HL-60 (cell line): ENCODE data around the gene FCRL2.

ENCODE experiments used
- DNase-seq, 2 experiments: peaks; one replicate each; pipeline ENCODE4 v3.0.0-alpha.2; 2010 to 2020; ENCODE audit warnings: low read depth in 1 of 2, low spot score in 1 of 2
- H3K27ac ChIP-seq: fragments of 250-450 bp; sonication (Bioruptor Pico); replicated peaks from 2 replicates; pipeline ENCODE4 v1.5.1; 2020; ENCODE audit warnings: mild to moderate bottlenecking, moderate library complexity
- H3K27me3 ChIP-seq: fragments of 250-450 bp; sonication (Bioruptor Pico); 2 replicates; pipeline ENCODE4 v1.5.1; 2021; ENCODE audit warnings: mild to moderate bottlenecking, moderate library complexity; ENCODE audit not compliant: insufficient read depth, poor library complexity, severe bottlenecking
- H3K4me3 ChIP-seq: replicated peaks from 2 replicates; pipeline ENCODE4 v1.5.1; 2011; ENCODE audit warnings: mild to moderate bottlenecking, control low read depth, low read length; ENCODE audit not compliant: insufficient read depth
- CTCF ChIP-seq: IDR thresholded peaks from one replicate; pipeline ENCODE4 v1.5.1; 2011; ENCODE audit warnings: low read length, control low read depth, inconsistent platforms; ENCODE audit not compliant: insufficient read depth
- GABPA ChIP-seq: IDR thresholded peaks from 2 replicates; pipeline ENCODE4 v1.6.1; 2012; ENCODE audit warnings: low read depth
- POLR2AphosphoS5 ChIP-seq: IDR thresholded peaks from 2 replicates; pipeline ENCODE4 v1.6.1; 2012; ENCODE audit warnings: low read depth
- SPI1 ChIP-seq: IDR thresholded peaks from 2 replicates; pipeline ENCODE4 v1.6.1; 2012; ENCODE audit warnings: low read depth, mild to moderate bottlenecking, borderline replicate concordance
- TF ChIP-seq, protein P1 (sequence below): IDR thresholded peaks from 2 replicates; pipeline ENCODE4 v1.6.1; 2012; ENCODE audit warnings: low read depth; ENCODE audit not compliant: insufficient replicate concordance

The FCRL2 gene

GRCh38 chr1:157696966-157697628, 79.8 kb downstream of the FCRL2 start:
- TF ChIP-seq POLR2AphosphoS5 (no peak), CTCF (no peak), GABPA (no peak), SPI1 (no peak)
- TF ChIP-seq, protein P1, sequence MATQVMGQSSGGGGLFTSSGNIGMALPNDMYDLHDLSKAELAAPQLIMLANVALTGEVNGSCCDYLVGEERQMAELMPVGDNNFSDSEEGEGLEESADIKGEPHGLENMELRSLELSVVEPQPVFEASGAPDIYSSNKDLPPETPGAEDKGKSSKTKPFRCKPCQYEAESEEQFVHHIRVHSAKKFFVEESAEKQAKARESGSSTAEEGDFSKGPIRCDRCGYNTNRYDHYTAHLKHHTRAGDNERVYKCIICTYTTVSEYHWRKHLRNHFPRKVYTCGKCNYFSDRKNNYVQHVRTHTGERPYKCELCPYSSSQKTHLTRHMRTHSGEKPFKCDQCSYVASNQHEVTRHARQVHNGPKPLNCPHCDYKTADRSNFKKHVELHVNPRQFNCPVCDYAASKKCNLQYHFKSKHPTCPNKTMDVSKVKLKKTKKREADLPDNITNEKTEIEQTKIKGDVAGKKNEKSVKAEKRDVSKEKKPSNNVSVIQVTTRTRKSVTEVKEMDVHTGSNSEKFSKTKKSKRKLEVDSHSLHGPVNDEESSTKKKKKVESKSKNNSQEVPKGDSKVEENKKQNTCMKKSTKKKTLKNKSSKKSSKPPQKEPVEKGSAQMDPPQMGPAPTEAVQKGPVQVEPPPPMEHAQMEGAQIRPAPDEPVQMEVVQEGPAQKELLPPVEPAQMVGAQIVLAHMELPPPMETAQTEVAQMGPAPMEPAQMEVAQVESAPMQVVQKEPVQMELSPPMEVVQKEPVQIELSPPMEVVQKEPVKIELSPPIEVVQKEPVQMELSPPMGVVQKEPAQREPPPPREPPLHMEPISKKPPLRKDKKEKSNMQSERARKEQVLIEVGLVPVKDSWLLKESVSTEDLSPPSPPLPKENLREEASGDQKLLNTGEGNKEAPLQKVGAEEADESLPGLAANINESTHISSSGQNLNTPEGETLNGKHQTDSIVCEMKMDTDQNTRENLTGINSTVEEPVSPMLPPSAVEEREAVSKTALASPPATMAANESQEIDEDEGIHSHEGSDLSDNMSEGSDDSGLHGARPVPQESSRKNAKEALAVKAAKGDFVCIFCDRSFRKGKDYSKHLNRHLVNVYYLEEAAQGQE, result no peak
- Histone ChIP-seq H3K4me3 (no peak overlapping the region), H3K27me3 (no peaks in the 10 kb centered on the region), H3K27ac (no peak overlapping the region)
- no peak for DNase-seq
